Stimulated activated CD4-positive, alpha-beta T cell treated with anti-CD3 and anti-CD28 coated beads, Interleukin-15, amount 100 ng/mL, for 24 hours (primary cell): ENCODE measurements around the gene ZBTB7C.
"Not testable (repeated sequence)": the region's sequence is repeated elsewhere in the genome, so short reads cannot be mapped to it uniquely, and the experiment has no call there.

Experiments used
- DNase-seq: peaks from one replicate; pipeline ENCODE4 v3.0.0-alpha.2; 2020

ZBTB7C gene

GRCh38 chr18:48293954-48294898, 115.0 kb downstream of the ZBTB7C start:
- DNase-seq, result no peak

- no peak for DNase-seq
Measured at GRCh38 chr18:48292782-48293424, 116.3 kb downstream of the ZBTB7C start.

- no peak for DNase-seq
Measured at GRCh38 chr18:48292229-48292628, 117.0 kb downstream of the ZBTB7C start.

GRCh38 chr18:48290162-48290926, 118.8 kb downstream of the ZBTB7C start:
- no peak for DNase-seq

- no peak for DNase-seq
Measured at GRCh38 chr18:48284743-48285142, 124.4 kb downstream of the ZBTB7C start.

GRCh38 chr18:48284011-48284410, 125.2 kb downstream of the ZBTB7C start:
- not testable (repeated sequence) for DNase-seq

- not testable (repeated sequence) for DNase-seq
Measured at GRCh38 chr18:48281460-48281859, 127.7 kb downstream of the ZBTB7C start.

GRCh38 chr18:48279312-48279711, 129.9 kb downstream of the ZBTB7C start:
- DNase-seq, result no peak

- no peak for DNase-seq
Measured at GRCh38 chr18:48278081-48278480, 131.1 kb downstream of the ZBTB7C start.

GRCh38 chr18:48274301-48274700, 134.9 kb downstream of the ZBTB7C start:
- DNase-seq, result no peak

- DNase-seq, result no peak
Measured at GRCh38 chr18:48270929-48271328, 138.3 kb downstream of the ZBTB7C start.

- DNase-seq, result no peak
Measured at GRCh38 chr18:48265328-48265727, 143.9 kb downstream of the ZBTB7C start.

- DNase-seq, result no peak
Measured at GRCh38 chr18:48263914-48264902, 145.0 kb downstream of the ZBTB7C start.

GRCh38 chr18:48263192-48263853, 145.9 kb downstream of the ZBTB7C start:
- no peak for DNase-seq

- DNase-seq, result no peak
Measured at GRCh38 chr18:48260237-48260636, 148.9 kb downstream of the ZBTB7C start.

- no peak for DNase-seq
Measured at GRCh38 chr18:48256848-48257247, 152.3 kb downstream of the ZBTB7C start.

GRCh38 chr18:48254077-48254602, 155.0 kb downstream of the ZBTB7C start:
- DNase-seq, result no peak

- DNase-seq, result no peak
Measured at GRCh38 chr18:48252525-48252924, 156.7 kb downstream of the ZBTB7C start.

GRCh38 chr18:48250918-48251317, 158.3 kb downstream of the ZBTB7C start:
- no peak for DNase-seq

GRCh38 chr18:48250362-48250907, 158.7 kb downstream of the ZBTB7C start:
- DNase-seq, result no peak

- DNase-seq, result no peak
Measured at GRCh38 chr18:48249854-48250253, 159.3 kb downstream of the ZBTB7C start.
